Lung (tissue), 12 donors: ENCODE measurements around the gene TLE6. TPM values are rescaled to one million over a fixed set of nuclear protein-coding genes. Genes with fewer than 3 reads are reported as not detected.

Experiments used
- ATAC-seq: fragments of 200-7000 bp; cut with Tn5 transposase; one replicate; pipeline ENCODE4 v1.9.1; 2020; ENCODE audit warnings: moderate number of reproducible peaks; ENCODE audit not compliant: insufficient read depth, low FRiP score
- DNase-seq, 3 donors: peaks; one replicate each; pipeline ENCODE4 v3.0.0-alpha.2; 2013 to 2017
- H3K27ac ChIP-seq, 2 donors: one replicate each; pipeline ENCODE4 v1.5.1; 2013; ENCODE audit warnings: mild to moderate bottlenecking in 2 of 2, moderate library complexity in 2 of 2, control low read depth in 1 of 2, inconsistent platforms in 1 of 2, low read depth in 1 of 2, low read length in 1 of 2
- H3K27me3 ChIP-seq, 3 donors: one replicate each; pipeline ENCODE4 v1.5.1; 2013; ENCODE audit warnings: low read length in 2 of 3; ENCODE audit not compliant: control insufficient read depth in 3 of 3, insufficient read depth in 3 of 3
- H3K36me3 ChIP-seq, 4 donors: one replicate each; pipeline ENCODE4 v1.5.1; 2013; ENCODE audit warnings: low read length in 4 of 4, mild to moderate bottlenecking in 1 of 4, moderate library complexity in 1 of 4; ENCODE audit not compliant: control insufficient read depth in 4 of 4, insufficient read depth in 4 of 4
- H3K4me1 ChIP-seq, 5 donors: one replicate each; pipeline ENCODE4 v1.5.1; 2013; ENCODE audit warnings: low read length in 5 of 5, mild to moderate bottlenecking in 2 of 5, moderate library complexity in 1 of 5; ENCODE audit not compliant: control insufficient read depth in 5 of 5, insufficient read depth in 5 of 5
- H3K4me3 ChIP-seq: one replicate; pipeline ENCODE4 v1.5.1; 2013; ENCODE audit warnings: mild to moderate bottlenecking, control low read depth, moderate library complexity
- H3K9ac ChIP-seq, 2 donors: one replicate each; pipeline ENCODE4 v1.5.1; 2013; ENCODE audit warnings: low read length in 2 of 2, control low read depth in 1 of 2; ENCODE audit not compliant: insufficient read depth in 1 of 2
- H3K9me3 ChIP-seq, 4 donors: one replicate each; pipeline ENCODE4 v1.5.1; 2013; ENCODE audit warnings: low read length in 3 of 4, mild to moderate bottlenecking in 1 of 4, moderate library complexity in 1 of 4; ENCODE audit not compliant: control insufficient read depth in 4 of 4, insufficient read depth in 3 of 4
- WGBS, 2 donors: extraction: QIAGEN DNeasy Blood & Tissue Kit; methylation state at CpG; one replicate each; pipeline ENCODE4 v1.1.7; 2013; 5-methylcytosine and 5-hydroxymethylcytosine counted together
- polyA plus RNA-seq, 2 donors: library from polyadenylated mRNA; stranded (reverse); fragments of 200-250 nt; gene quantifications; one replicate each; pipeline ENCODE4 v1.2.1, GENCODE V29; 2013
- total RNA-seq, 2 donors: library from RNA; depleted of rRNA in 1 of 2; stranded (reverse); fragments of >200 nt in 1 of 2; gene quantifications; one replicate each; pipeline ENCODE4 v1.2.1, GENCODE V29; 2014 to 2021
- TF ChIP-seq, protein P1 (sequence below): IDR thresholded peaks from 2 replicates; pipeline ENCODE4 v1.5.1; 2012; ENCODE audit warnings: mild to moderate bottlenecking; ENCODE audit errors: control extremely low read depth, extremely low read depth
- donor health status: control.
- donor health status: control.
- donor health status: Bipolar disorder and iron deficiency.
- donor health status: healthy.
- donor health status: DM: yes; HTN: yes; CAD: no.

Gene TLE6
- total and polyA plus RNA-seq, 4 donors, result 6.1 to 8.8 (median 7.2) TPM

DNA sequence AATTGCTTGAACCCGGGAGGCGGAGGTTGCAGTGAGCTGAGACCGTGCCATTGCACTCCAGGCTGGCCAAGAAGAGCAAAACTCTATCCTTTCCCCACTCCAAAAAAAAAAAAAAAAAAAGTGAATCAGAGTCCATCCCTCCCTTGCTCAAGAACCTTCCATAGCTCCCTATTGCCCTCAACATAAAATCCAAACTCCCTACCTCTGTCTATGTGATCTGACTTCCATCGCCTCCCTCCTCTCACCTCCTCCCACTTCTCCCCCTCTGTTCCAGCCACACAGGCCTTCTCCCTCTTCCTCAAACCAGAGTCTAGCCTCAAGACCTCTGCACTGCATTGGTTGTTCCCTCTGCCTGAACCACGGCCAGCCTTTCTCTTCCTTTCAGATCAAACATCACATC lies 61.8 kb downstream of the TLE6 start:
- no peak for ATAC-seq
- Histone ChIP-seq H3K4me1 (peaks cover 0 to 35% (median 13%) of the 10 kb centered on the region in 5 donors), H3K36me3 (no peaks in the 10 kb centered on the region), H3K4me3 (no peak overlapping the region), H3K9ac (no peak overlapping the region), H3K27me3 (no peaks in the 10 kb centered on the region), H3K9me3 (no peaks in the 10 kb centered on the region), H3K27ac (no peak overlapping the region)
- 79 to 87% methylated on average over 5 of the region's 5 CpGs for WGBS, 2 donors
- TF ChIP-seq, protein P1, sequence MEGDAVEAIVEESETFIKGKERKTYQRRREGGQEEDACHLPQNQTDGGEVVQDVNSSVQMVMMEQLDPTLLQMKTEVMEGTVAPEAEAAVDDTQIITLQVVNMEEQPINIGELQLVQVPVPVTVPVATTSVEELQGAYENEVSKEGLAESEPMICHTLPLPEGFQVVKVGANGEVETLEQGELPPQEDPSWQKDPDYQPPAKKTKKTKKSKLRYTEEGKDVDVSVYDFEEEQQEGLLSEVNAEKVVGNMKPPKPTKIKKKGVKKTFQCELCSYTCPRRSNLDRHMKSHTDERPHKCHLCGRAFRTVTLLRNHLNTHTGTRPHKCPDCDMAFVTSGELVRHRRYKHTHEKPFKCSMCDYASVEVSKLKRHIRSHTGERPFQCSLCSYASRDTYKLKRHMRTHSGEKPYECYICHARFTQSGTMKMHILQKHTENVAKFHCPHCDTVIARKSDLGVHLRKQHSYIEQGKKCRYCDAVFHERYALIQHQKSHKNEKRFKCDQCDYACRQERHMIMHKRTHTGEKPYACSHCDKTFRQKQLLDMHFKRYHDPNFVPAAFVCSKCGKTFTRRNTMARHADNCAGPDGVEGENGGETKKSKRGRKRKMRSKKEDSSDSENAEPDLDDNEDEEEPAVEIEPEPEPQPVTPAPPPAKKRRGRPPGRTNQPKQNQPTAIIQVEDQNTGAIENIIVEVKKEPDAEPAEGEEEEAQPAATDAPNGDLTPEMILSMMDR, result no peak
- DNase-seq, result no peak

DNA sequence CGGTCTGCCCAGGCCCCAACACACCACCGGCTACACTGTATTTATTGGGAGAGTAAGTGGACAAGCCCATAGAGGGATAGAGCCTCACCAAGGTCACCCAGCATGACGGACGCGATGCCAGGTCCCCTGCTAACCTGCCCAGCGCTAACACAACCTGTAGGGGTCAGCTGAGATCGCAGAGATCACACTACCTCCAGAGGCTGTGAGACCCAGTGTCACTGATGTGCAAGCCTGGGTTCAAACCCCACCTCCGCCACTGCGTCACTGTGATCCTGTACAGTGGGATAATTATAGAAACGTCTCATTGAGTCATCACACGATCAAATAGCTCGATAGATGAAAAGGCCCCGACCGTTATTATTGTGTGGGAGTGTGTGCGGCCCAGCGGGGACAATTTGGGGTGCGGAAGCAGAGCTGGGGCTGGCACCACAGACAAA lies 62.3 kb downstream of the TLE6 start:
- ATAC-seq (no peak), DNase-seq (no peak)
- Histone ChIP-seq H3K9ac (no peak overlapping the region), H3K9me3 (no peaks in the 10 kb centered on the region), H3K36me3 (no peaks in the 10 kb centered on the region), H3K4me3 (no peak overlapping the region), H3K27ac (no peak overlapping the region), H3K27me3 (no peaks in the 10 kb centered on the region), H3K4me1 (peaks cover 0 to 29% (median 7%) of the 10 kb centered on the region in 5 donors)
- 82 to 87% methylated on average over 17 of the region's 17 CpGs for WGBS, 2 donors
- TF ChIP-seq, protein P1, result no peak

DNA sequence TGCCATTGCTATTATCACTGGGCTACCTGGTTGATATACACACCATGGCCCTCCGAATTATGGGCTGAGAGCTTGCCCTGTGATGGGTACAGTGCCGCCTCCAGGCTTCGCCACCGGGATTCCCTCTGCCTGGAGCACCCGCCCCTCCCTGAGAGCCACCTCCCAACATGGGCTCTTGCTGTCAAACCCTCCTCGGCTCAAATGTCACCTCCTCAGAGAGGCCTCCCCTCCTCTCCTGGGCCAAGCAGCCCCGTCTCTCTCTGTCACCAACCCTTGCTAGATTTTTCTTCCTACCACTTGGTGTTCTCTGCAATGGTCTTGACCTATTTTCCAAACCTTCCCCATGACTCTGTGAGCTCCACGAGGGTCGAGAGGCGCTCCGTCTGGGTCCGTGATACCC lies 64.0 kb downstream of the TLE6 start:
- Histone ChIP-seq H3K9me3 (no peaks in the 10 kb centered on the region), H3K4me1 (peaks cover 0 to 22% (median 3%) of the 10 kb centered on the region in 5 donors), H3K4me3 (no peak overlapping the region), H3K27ac (no peak overlapping the region), H3K36me3 (no peaks in the 10 kb centered on the region), H3K9ac (peak overlapping the region in 1 of 2 donors; percentile 34), H3K27me3 (no peaks in the 10 kb centered on the region)
- ATAC-seq, result no peak
- DNase-seq, result no peak
- 80 to 85% methylated on average over 12 of the region's 12 CpGs for WGBS, 2 donors
- TF ChIP-seq, protein P1, result no peak
